Measurements from ENCODE around the gene MKNK1.

- no peak for TF ChIP-seq CTCF (IDR thresholded peaks at IDR 0.05)
- no peak for TF ChIP-seq POLR2AphosphoS5 (IDR thresholded peaks at IDR 0.05)
Measured at GRCh38 chr1:46611691-46612221, 7.7 kb upstream of the MKNK1 start.
